GM19193 (cell line): ENCODE results near the gene FNBP1.

Source experiments
- POLR2A ChIP-seq: IDR thresholded peaks from 4 replicates; pipeline ENCODE4 v1.6.1; 2011; ENCODE audit not compliant: insufficient read depth, insufficient read length; ENCODE audit errors: extremely low read depth

The FNBP1 gene

DNA sequence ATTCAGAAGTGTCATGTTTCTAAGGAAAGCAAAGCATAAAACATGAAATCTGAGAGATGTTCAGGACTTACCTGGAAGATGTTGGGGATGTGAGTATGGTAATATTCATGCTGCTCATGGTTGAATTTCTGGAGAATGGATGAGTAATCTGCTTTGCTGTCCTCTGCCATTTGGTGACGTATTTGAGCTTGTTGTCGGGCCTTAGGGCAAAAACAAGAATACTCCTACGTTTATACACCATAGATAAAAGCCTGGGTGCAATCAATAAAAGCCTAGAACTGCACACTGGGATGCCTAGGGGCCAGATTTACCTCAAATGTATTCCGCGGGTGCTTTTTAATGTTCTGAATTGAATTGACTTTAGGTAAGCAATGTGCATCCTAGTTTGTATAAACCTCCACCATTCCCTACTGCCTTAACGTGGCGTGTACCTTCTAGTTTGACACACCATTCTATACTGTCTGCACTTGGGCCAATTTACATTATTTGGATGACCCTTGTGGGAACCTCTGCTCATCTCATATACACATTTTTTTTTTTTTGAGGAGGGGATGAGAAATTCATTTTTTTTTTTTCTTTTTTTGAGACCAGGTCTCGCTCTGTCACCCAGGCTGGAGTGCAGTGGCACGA lies 113.4 kb downstream of the FNBP1 start:
- no peak for TF ChIP-seq POLR2A

- TF ChIP-seq POLR2A = no peak
Observed at GRCh38 chr9:129923589-129923988, 119.4 kb downstream of the FNBP1 start.

DNA sequence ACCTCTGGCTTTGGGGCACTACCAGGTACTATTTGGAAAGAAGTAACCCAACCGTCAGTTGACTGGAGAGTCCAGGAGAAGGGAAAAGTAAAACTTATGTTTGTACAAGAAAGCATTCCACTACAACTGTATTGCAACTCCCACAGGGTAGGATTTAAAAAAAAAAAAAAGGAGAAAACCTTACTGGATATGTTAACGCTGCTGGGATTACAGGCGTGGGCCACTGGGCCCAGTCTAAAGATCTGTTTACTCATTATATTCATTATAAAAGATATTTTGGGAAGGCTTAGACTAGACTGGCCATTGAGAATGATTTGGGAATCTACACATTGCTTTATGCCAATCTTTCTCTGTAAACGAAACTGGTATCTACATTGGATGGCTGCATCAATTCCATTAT lies 121.1 kb downstream of the FNBP1 start:
- TF ChIP-seq POLR2A = no peak

GRCh38 chr9:129919841-129920240 lies 123.1 kb downstream of the FNBP1 start:
- no peak for TF ChIP-seq POLR2A

- no peak for TF ChIP-seq POLR2A
Observed at GRCh38 chr9:129919277-129919676, 123.7 kb downstream of the FNBP1 start.

- TF ChIP-seq POLR2A = no peak
Observed at GRCh38 chr9:129918296-129918950, 124.6 kb downstream of the FNBP1 start.

- TF ChIP-seq POLR2A = no peak
Observed at GRCh38 chr9:129916707-129917106, 126.3 kb downstream of the FNBP1 start.

DNA sequence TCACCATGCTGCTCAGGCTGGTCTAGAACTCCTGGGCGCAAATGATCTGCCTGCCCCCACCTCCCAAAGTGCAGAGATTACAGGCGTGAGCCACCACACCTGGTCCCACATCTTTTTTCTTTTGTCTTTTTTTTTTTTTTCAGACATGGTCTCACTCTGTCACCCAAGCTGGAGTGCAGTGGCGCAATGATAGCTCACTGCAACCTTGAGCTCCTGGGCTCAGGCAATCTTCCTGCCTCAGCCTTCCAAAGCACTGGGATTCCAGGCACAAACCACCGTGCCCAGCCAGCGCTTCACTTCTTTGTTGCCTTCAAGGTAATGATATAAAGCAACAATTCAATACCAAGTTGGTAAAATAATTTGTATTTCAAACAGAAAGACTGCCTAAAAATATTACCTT lies 128.9 kb downstream of the FNBP1 start:
- no peak for TF ChIP-seq POLR2A

DNA sequence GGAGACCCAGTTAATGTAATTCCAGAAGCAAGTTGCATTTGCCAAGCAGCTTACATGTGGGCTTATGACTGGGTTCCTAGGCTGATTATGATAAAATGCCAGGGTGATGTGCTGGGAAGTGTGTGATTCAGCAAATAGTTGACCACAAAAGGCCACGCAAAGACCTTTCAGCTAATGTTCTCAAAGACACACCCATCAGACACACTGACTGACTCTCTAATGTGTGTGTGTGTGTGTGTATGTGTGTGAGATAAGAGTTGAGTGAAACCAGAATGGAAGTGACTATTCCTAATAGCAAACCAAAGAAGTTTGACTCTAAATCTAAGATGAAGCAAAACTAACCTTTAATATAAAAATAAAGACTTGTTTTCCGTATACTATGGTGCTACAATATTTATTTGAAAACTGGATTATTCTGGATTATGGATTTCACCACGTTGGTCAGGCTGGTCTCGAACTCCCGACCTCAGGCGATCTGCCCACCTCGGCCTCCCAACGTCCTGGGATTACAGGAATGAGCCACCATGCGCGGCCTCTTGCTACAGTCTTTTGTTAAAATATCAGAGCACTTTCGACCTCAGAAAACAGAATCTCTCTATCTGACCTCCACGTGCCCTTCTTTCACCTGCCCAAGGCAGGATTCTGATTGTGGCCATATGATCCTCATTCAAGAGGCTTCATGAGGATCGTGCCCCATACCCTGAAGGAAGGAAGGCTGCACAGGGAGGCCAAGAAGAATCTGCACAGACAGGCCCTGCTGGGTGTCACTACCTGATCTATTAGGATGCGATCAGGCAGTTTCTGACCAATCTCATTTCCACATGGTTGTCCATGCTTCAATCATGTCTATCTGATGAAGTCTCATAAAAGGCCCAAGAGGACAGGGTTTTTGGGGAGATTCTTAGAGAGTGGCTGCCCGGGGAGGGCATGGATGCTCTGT lies 132.1 kb downstream of the FNBP1 start:
- TF ChIP-seq POLR2A = no peak

DNA sequence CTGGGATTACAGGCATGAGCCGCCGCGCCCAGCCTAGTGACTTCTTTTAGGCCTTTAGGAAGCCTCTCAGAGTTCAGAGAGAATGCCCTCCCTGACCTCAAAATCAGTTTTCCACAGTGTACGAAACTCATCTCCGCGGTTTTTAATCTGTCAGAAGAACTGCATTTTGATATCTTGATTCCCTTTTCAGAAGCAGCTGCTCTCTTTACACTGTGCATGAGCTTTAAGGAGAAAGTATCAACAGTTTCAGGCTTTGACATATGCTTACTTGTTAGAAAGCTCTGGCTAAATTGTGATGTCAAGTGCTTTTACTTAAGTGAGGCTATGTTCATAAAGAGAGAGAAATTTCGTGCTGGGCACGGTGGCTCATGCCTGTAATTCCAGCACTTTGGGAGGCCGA lies 133.1 kb downstream of the FNBP1 start:
- TF ChIP-seq POLR2A = no peak

DNA sequence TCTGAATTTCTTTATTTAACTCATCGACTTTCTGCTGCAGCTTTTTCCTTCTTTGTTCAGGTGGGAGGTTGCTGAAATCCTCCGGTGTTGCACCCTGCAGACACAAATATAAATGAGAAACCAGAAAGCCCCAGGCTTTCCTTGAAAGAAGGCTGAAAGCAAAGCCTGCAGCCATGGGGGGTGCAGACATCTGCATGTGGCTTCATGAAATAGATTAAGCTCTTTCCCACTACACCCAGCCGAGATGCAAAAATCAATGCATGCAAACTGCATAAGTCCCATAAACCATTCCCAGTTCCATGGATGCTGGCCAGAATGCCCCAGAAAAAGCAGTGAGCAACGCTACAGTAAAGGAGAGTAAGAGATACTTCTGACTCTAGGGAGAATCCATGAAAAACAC lies 134.1 kb downstream of the FNBP1 start:
- no peak for TF ChIP-seq POLR2A

- TF ChIP-seq POLR2A = no peak
Observed at GRCh38 chr9:129907201-129907600, 135.8 kb downstream of the FNBP1 start.

DNA sequence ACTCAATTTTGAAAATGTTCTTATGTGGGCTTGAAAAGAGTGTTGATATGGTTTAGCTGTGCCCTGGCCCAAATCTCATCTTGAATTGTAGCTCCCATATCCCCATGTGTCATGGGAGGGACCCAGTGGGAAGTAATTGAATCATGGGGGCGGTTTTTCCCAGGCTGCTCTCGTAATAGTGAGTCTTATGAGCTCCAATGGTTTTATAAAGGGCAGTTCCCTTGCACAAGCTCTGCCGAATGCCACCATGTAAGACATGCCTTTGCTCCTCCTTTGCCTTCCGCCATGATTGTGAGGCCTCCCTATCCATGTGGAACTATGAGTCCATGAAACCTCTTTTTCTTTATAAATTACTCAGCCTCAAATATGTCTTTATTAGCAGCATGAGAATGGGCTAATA lies 136.7 kb downstream of the FNBP1 start:
- TF ChIP-seq POLR2A = no peak

DNA sequence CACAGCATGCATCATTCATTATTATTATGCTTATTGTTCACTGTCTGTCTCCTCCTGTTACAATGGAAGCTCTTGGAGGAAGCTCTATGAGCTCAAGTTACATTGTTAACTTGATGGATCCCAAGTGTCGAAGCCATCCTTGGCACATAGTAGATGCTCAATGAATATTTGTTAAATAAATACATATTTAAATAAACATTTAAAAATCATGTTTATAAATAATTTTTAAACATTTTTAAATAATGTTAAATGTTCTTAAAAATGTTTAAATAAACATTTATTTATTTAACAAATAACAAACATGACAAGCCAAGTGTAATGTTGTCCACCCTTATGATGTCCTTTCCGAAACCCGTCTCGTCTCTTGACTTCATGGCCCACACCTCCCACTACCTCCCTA lies 138.3 kb downstream of the FNBP1 start:
- TF ChIP-seq POLR2A = no peak

- no peak for TF ChIP-seq POLR2A
Observed at GRCh38 chr9:129902740-129903134, 140.3 kb downstream of the FNBP1 start.

DNA sequence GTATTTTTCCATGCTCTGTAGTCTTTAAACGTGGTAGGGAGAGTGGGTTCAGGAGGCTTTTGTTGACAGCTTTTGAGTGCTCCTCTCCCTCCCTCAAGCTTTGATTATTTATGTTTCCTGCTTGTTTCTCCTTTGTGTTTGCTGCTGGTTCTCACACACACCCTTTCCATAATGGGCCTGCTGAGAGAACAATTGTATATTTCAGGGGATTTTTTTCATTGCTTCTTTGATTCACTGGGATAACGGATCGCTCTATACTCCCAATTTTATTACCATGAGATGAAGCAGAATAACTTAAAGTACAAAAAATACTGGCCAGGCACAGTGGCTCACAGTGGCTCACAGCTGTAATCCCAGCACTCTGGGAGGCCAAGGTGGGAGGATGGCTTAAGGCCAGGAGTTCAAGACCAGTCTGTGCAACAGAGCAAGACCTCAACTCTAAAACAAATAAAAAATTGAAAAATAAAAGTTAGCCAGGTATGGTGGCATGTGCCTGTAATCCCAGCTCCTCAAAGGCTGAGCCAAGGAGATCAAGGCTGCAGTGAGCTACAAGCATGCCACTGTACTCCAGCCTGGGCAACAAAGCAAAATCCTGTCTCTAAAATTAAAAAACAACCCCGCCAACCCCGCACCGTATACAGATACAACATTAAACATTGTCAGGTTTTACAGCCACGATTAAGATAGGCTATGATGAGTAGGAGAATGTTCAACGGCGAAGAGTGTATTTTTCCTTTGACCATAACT lies 140.8 kb downstream of the FNBP1 start:
- no peak for TF ChIP-seq POLR2A
